Mesendoderm (in vitro differentiated cells): ENCODE results near the gene KLHDC3.

Experiments used
- DNase-seq: peaks from one replicate; pipeline ENCODE4 v3.0.0; 2013
- H2AK5ac ChIP-seq: 2 replicates; pipeline ENCODE4 v1.6.1; 2013; ENCODE audit warnings: low read length, inconsistent platforms
- H2BK120ac ChIP-seq: 2 replicates; pipeline ENCODE4 v1.6.1; 2013; ENCODE audit warnings: low read depth, mild to moderate bottlenecking, low read length, moderate library complexity, mixed read lengths
- H2BK15ac ChIP-seq: replicated peaks from 2 replicates; pipeline ENCODE4 v1.6.1; 2013; ENCODE audit warnings: low read depth, mild to moderate bottlenecking, moderate library complexity
- H2BK5ac ChIP-seq: 2 replicates; pipeline ENCODE4 v1.6.1; 2013; ENCODE audit warnings: low read length, inconsistent platforms
- H3K18ac ChIP-seq: 2 replicates; pipeline ENCODE4 v1.6.1; 2013; ENCODE audit warnings: mild to moderate bottlenecking, low read length, mixed read lengths
- H3K23ac ChIP-seq: one replicate; pipeline ENCODE4 v1.6.1; 2013; ENCODE audit warnings: low read length
- H3K27ac ChIP-seq: 2 replicates; pipeline ENCODE4 v1.5.1; 2013; ENCODE audit warnings: low read depth, mild to moderate bottlenecking, inconsistent platforms, low read length, moderate library complexity
- H3K27me3 ChIP-seq: 2 replicates; pipeline ENCODE4 v1.6.1; 2013; ENCODE audit warnings: low read length, control low read depth, mild to moderate bottlenecking, inconsistent platforms; ENCODE audit not compliant: insufficient read depth, poor library complexity
- H3K36me3 ChIP-seq: 2 replicates; pipeline ENCODE4 v1.6.1; 2013; ENCODE audit warnings: low read length, inconsistent platforms; ENCODE audit not compliant: control insufficient read depth, insufficient read depth
- H3K4ac ChIP-seq: one replicate; pipeline ENCODE4 v1.6.1; 2013; ENCODE audit warnings: low read depth, mild to moderate bottlenecking, low read length, moderate library complexity
- H3K4me1 ChIP-seq: 2 replicates; pipeline ENCODE4 v1.6.1; 2013; ENCODE audit warnings: low read depth, low read length, inconsistent platforms; ENCODE audit not compliant: control insufficient read depth
- H3K4me2 ChIP-seq: 2 replicates; pipeline ENCODE4 v1.6.1; 2013; ENCODE audit warnings: low read length
- H3K4me3 ChIP-seq: 2 replicates; pipeline ENCODE4 v1.5.1; 2013; ENCODE audit warnings: mild to moderate bottlenecking, low read length
- H3K56ac ChIP-seq: one replicate; pipeline ENCODE4 v1.6.1; 2013; ENCODE audit warnings: low read length
- H3K79me1 ChIP-seq: 2 replicates; pipeline ENCODE4 v1.6.1; 2013; ENCODE audit warnings: low read length, inconsistent platforms
- H3K79me2 ChIP-seq: 2 replicates; pipeline ENCODE4 v1.6.1; 2013; ENCODE audit warnings: mild to moderate bottlenecking, low read length; ENCODE audit not compliant: control insufficient read depth, insufficient read depth
- H3K9ac ChIP-seq: 2 replicates; pipeline ENCODE4 v1.6.1; 2013; ENCODE audit warnings: low read length, inconsistent platforms
- H4K5ac ChIP-seq: one replicate; pipeline ENCODE4 v1.6.1; 2013; ENCODE audit warnings: low read length
- H4K8ac ChIP-seq: one replicate; pipeline ENCODE4 v1.6.1; 2013; ENCODE audit warnings: low read depth, mild to moderate bottlenecking, control low read depth, low read length, moderate library complexity
- WGBS: extraction: QIAGEN DNeasy Blood & Tissue Kit; methylation state at CpG from one replicate; pipeline ENCODE4 v1.1.7; 2013; ENCODE audit warnings: low lambda C conversion rate, missing lambda C conversion rate; ENCODE audit not compliant: insufficient coverage; ENCODE audit errors: extremely low coverage; 5-methylcytosine and 5-hydroxymethylcytosine counted together

KLHDC3 gene

DNA sequence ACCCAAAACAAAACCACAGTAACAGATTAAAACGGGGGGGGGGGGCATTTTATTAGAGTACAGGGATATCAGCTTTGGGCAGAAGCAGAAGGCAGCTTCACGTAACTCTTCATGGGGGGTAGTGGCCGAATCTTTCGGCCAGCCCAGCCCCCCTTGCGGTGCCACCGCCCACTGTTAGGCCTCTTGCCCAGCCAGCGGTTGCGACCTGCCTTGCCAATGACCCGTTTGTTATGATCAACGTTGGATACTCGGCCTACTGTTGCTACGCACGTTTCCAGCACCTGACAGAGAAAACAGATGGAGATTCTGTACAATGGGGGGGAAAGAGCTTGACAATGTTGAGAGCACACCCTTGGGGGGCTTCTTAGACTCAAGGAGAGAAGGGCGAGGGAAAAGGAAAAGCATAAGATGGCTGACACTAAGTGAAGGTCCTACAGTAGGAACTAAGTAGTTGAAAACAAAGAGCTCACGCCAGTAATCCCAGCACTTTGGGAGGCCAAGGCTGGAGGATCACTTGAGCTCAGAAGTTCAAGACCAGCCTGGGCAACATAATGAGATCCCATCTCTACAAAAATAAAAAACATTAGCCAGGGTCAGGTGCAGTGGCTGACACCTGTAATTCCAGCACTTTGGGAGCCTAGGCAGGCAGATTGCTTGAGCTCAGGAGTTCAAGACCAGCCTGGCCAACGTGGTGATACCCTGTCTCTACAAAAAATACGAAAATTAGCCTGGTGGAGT lies 40.3 kb downstream of the KLHDC3 start:
- H3K27ac ChIP-seq: no peak overlapping the region
- peaks cover 24% of the 10 kb centered on the region for H3K79me1 ChIP-seq
- H2AK5ac ChIP-seq: no peak overlapping the region
- WGBS: no CpG with 5 or more reads among the region's 17 CpGs
- H3K23ac ChIP-seq: no peak overlapping the region
- H3K18ac ChIP-seq: no peak overlapping the region
- no peak overlapping the region for H3K56ac ChIP-seq
- DNase-seq: no peak
- peaks cover 16% of the 10 kb centered on the region for H3K79me2 ChIP-seq
- no peak overlapping the region for H4K5ac ChIP-seq
- no peak overlapping the region for H3K4me3 ChIP-seq
- H4K8ac ChIP-seq: no peak overlapping the region
- H3K36me3 ChIP-seq: peaks cover 2% of the 10 kb centered on the region
- H3K4me2 ChIP-seq: no peak overlapping the region
- peaks cover 8% of the 10 kb centered on the region for H3K4me1 ChIP-seq
- no peak overlapping the region for H3K4ac ChIP-seq
- H2BK15ac ChIP-seq: no peak overlapping the region
- no peaks in the 10 kb centered on the region for H3K27me3 ChIP-seq
- H2BK5ac ChIP-seq: no peak overlapping the region
- peak overlapping the region; percentile 39 for H3K9ac ChIP-seq
- H2BK120ac ChIP-seq: no peak overlapping the region

- Histone ChIP-seq H3K4me3 (no peak overlapping the region), H3K79me1 (peaks cover 26% of the 10 kb centered on the region), H2BK5ac (no peak overlapping the region), H4K8ac (no peak overlapping the region), H3K27me3 (no peaks in the 10 kb centered on the region), H2BK15ac (no peak overlapping the region), H3K4me1 (peaks cover 10% of the 10 kb centered on the region), H3K79me2 (peaks cover 16% of the 10 kb centered on the region), H2AK5ac (no peak overlapping the region), H3K18ac (no peak overlapping the region), H3K4me2 (no peak overlapping the region), H3K56ac (no peak overlapping the region), H3K36me3 (no peaks in the 10 kb centered on the region), H3K9ac (no peak overlapping the region), H4K5ac (no peak overlapping the region), H3K4ac (no peak overlapping the region), H2BK120ac (no peak overlapping the region), H3K27ac (no peak overlapping the region), H3K23ac (no peak overlapping the region)
- no CpG with 5 or more reads among the region's 8 CpGs for WGBS
- DNase-seq: no peak
These were observed 41.9 kb downstream of the KLHDC3 start for GRCh38 chr6:43055966-43056365.

GRCh38 chr6:43058531-43058930 lies 44.5 kb downstream of the KLHDC3 start:
- Histone ChIP-seq H2BK15ac (no peak overlapping the region), H3K79me1 (peaks cover 17% of the 10 kb centered on the region), H3K36me3 (no peaks in the 10 kb centered on the region), H3K27me3 (no peaks in the 10 kb centered on the region), H2AK5ac (peak overlapping the region; percentile 71), H2BK5ac (no peak overlapping the region), H3K4me3 (peak overlapping the region; percentile 97), H3K79me2 (peaks cover 13% of the 10 kb centered on the region), H3K4ac (no peak overlapping the region), H3K18ac (no peak overlapping the region), H3K4me1 (peaks cover 6% of the 10 kb centered on the region), H4K8ac (no peak overlapping the region), H3K9ac (peak overlapping the region; percentile 92), H3K56ac (peak overlapping the region; percentile 95), H3K27ac (no peak overlapping the region), H3K4me2 (peak overlapping the region; percentile 98), H4K5ac (no peak overlapping the region), H2BK120ac (no peak overlapping the region), H3K23ac (no peak overlapping the region)
- no CpG with 5 or more reads among the region's 1 CpG for WGBS
- no peak for DNase-seq

- Histone ChIP-seq H3K4me1 (peaks cover 6% of the 10 kb centered on the region), H3K79me1 (peaks cover 17% of the 10 kb centered on the region), H3K79me2 (peaks cover 13% of the 10 kb centered on the region), H3K27me3 (no peaks in the 10 kb centered on the region), H4K8ac (no peak within 1 kb of the TSS), H3K56ac (peak within 1 kb of the TSS; percentile 95), H3K4me3 (peak within 1 kb of the TSS; percentile 97), H3K4me2 (peak within 1 kb of the TSS; percentile 98), H2BK15ac (no peak within 1 kb of the TSS), H3K27ac (peak within 1 kb of the TSS; percentile 60), H3K9ac (peak within 1 kb of the TSS; percentile 92), H3K18ac (peak within 1 kb of the TSS; percentile 88), H2BK120ac (no peak within 1 kb of the TSS), H3K4ac (peak within 1 kb of the TSS; percentile 88), H3K23ac (no peak within 1 kb of the TSS), H2AK5ac (peak within 1 kb of the TSS; percentile 90), H4K5ac (peak within 1 kb of the TSS; percentile 12), H2BK5ac (peak within 1 kb of the TSS; percentile 90), H3K36me3 (no peaks in the 10 kb centered on the region)
- DNase-seq: peak; percentile 100
- WGBS: no CpG with 5 or more reads among the region's 64 CpGs
These were observed 45.4 kb downstream of the KLHDC3 start, which contains the start of the genes KLC4 and MRPL2 for GRCh38 chr6:43059168-43060033. Gene KLC4 (plus strand): TSS chr6:43059631. CDS start chr6:43061336, 1,705 bp downstream. Gene MRPL2 (minus strand): TSS chr6:43059434. CDS start chr6:43059381, 53 bp downstream.

- H3K4me3 ChIP-seq: peak overlapping the region; percentile 89
- WGBS: no CpG with 5 or more reads among the region's 15 CpGs
- no peak overlapping the region for H3K4ac ChIP-seq
- no peaks in the 10 kb centered on the region for H3K36me3 ChIP-seq
- H3K18ac ChIP-seq: no peak overlapping the region
- H2BK5ac ChIP-seq: no peak overlapping the region
- no peak overlapping the region for H4K5ac ChIP-seq
- no peaks in the 10 kb centered on the region for H3K27me3 ChIP-seq
- H3K79me2 ChIP-seq: peaks cover 13% of the 10 kb centered on the region
- H3K4me2 ChIP-seq: peak overlapping the region; percentile 33
- no peak overlapping the region for H2BK15ac ChIP-seq
- H3K4me1 ChIP-seq: peaks cover 6% of the 10 kb centered on the region
- peaks cover 17% of the 10 kb centered on the region for H3K79me1 ChIP-seq
- H4K8ac ChIP-seq: no peak overlapping the region
- peak overlapping the region; percentile 95 for H3K56ac ChIP-seq
- no peak overlapping the region for H3K23ac ChIP-seq
- H2BK120ac ChIP-seq: no peak overlapping the region
- peak; percentile 79 for DNase-seq
- H3K27ac ChIP-seq: peak overlapping the region; percentile 45
- H2AK5ac ChIP-seq: no peak overlapping the region
- H3K9ac ChIP-seq: peak overlapping the region; percentile 78
These were observed 46.1 kb downstream of the KLHDC3 start for GRCh38 chr6:43060034-43060754.
